Measurements from ENCODE around the gene INTS7.

The INTS7 gene

GRCh38 chr1:211915924-211916323 is 119.4 kb downstream of the INTS7 start:
- H3K9ac ChIP-seq (ENCODE audit: low read depth, low read length, poor library complexity, severe bottlenecking): no peak overlapping the region
- no peak for TF ChIP-seq EZH2phosphoT487 (IDR thresholded peaks at IDR 0.05; ENCODE audit: borderline replicate concordance)
- H3F3A ChIP-seq (ENCODE audit: low read depth): no peaks in the 10 kb centered on the region
- H3K4me1 ChIP-seq (ENCODE audit: insufficient read depth, low read length, poor library complexity, severe bottlenecking): peaks cover 4% of the 10 kb centered on the region
- H3K36me3 ChIP-seq (ENCODE audit: insufficient read depth, low read length): no peaks in the 10 kb centered on the region
- no peak overlapping the region for H3K4me2 ChIP-seq (ENCODE audit: low read depth, low read length, poor library complexity, severe bottlenecking)
- no peak overlapping the region for H2AFZ ChIP-seq (ENCODE audit: low read length)
- no peak overlapping the region for H3K4me3 ChIP-seq (ENCODE audit: low read length, poor library complexity, severe bottlenecking)
- H3K9me2 ChIP-seq (replicated peaks; ENCODE audit: low read depth, low read length): no peaks in the 10 kb centered on the region
- H4K20me1 ChIP-seq (ENCODE audit: insufficient read depth, low read length, poor library complexity, severe bottlenecking): no peaks in the 10 kb centered on the region
- H3K27me3 ChIP-seq (ENCODE audit: insufficient read depth, low read length, poor library complexity, severe bottlenecking): peaks cover 4% of the 10 kb centered on the region
- no peaks in the 10 kb centered on the region for H3K9me3 ChIP-seq (ENCODE audit: insufficient read depth, low read depth, low read length)
- H3K79me2 ChIP-seq (ENCODE audit: insufficient read depth, low read length): no peaks in the 10 kb centered on the region

- Histone ChIP-seq H3K79me2 (ENCODE audit: insufficient read depth, low read length) (no peaks in the 10 kb centered on the region), H3K27me3 (ENCODE audit: insufficient read depth, low read length, poor library complexity, severe bottlenecking) (peaks cover 4% of the 10 kb centered on the region), H3K9me2 (replicated peaks; ENCODE audit: low read depth, low read length) (no peaks in the 10 kb centered on the region), H2AFZ (ENCODE audit: low read length) (no peak overlapping the region), H3K4me3 (ENCODE audit: low read length, poor library complexity, severe bottlenecking) (no peak overlapping the region), H3F3A (ENCODE audit: low read depth) (no peaks in the 10 kb centered on the region), H3K9ac (ENCODE audit: low read depth, low read length, poor library complexity, severe bottlenecking) (no peak overlapping the region), H3K4me2 (ENCODE audit: low read depth, low read length, poor library complexity, severe bottlenecking) (no peak overlapping the region), H3K36me3 (ENCODE audit: insufficient read depth, low read length) (no peaks in the 10 kb centered on the region), H3K9me3 (ENCODE audit: insufficient read depth, low read depth, low read length) (no peaks in the 10 kb centered on the region), H4K20me1 (ENCODE audit: insufficient read depth, low read length, poor library complexity, severe bottlenecking) (no peaks in the 10 kb centered on the region), H3K4me1 (ENCODE audit: insufficient read depth, low read length, poor library complexity, severe bottlenecking) (peaks cover 4% of the 10 kb centered on the region)
- TF ChIP-seq EZH2phosphoT487 (IDR thresholded peaks at IDR 0.05; ENCODE audit: borderline replicate concordance) (no peak), CTCF (conservative IDR thresholded peaks at IDR 0.05; ENCODE audit: low read length) (no peak)
Observed at GRCh38 chr1:211912844-211913432, 122.4 kb downstream of the INTS7 start.

GRCh38 chr1:211912038-211912437 is 123.3 kb downstream of the INTS7 start:
- TF ChIP-seq EZH2phosphoT487 (IDR thresholded peaks at IDR 0.05; ENCODE audit: borderline replicate concordance): no peak
- TF ChIP-seq CTCF (conservative IDR thresholded peaks at IDR 0.05; ENCODE audit: low read length): no peak
- Histone ChIP-seq H3K79me2 (ENCODE audit: insufficient read depth, low read length) (no peaks in the 10 kb centered on the region), H3K9ac (ENCODE audit: low read depth, low read length, poor library complexity, severe bottlenecking) (no peak overlapping the region), H3K4me2 (ENCODE audit: low read depth, low read length, poor library complexity, severe bottlenecking) (no peak overlapping the region), H3K9me3 (ENCODE audit: insufficient read depth, low read depth, low read length) (no peaks in the 10 kb centered on the region), H3F3A (ENCODE audit: low read depth) (no peaks in the 10 kb centered on the region), H3K4me1 (ENCODE audit: insufficient read depth, low read length, poor library complexity, severe bottlenecking) (peaks cover 4% of the 10 kb centered on the region), H3K4me3 (ENCODE audit: low read length, poor library complexity, severe bottlenecking) (no peak overlapping the region), H3K9me2 (replicated peaks; ENCODE audit: low read depth, low read length) (no peaks in the 10 kb centered on the region), H2AFZ (ENCODE audit: low read length) (no peak overlapping the region), H4K20me1 (ENCODE audit: insufficient read depth, low read length, poor library complexity, severe bottlenecking) (no peaks in the 10 kb centered on the region), H3K27me3 (ENCODE audit: insufficient read depth, low read length, poor library complexity, severe bottlenecking) (peaks cover 4% of the 10 kb centered on the region), H3K36me3 (ENCODE audit: insufficient read depth, low read length) (no peaks in the 10 kb centered on the region)

GRCh38 chr1:211910913-211911485 is 124.4 kb downstream of the INTS7 start:
- H3K36me3 ChIP-seq (ENCODE audit: insufficient read depth, low read length): no peaks in the 10 kb centered on the region
- H4K20me1 ChIP-seq (ENCODE audit: insufficient read depth, low read length, poor library complexity, severe bottlenecking): no peaks in the 10 kb centered on the region
- no peaks in the 10 kb centered on the region for H3K79me2 ChIP-seq (ENCODE audit: insufficient read depth, low read length)
- H3K9me2 ChIP-seq (replicated peaks; ENCODE audit: low read depth, low read length): no peaks in the 10 kb centered on the region
- H3K4me2 ChIP-seq (ENCODE audit: low read depth, low read length, poor library complexity, severe bottlenecking): no peak overlapping the region
- H3K27me3 ChIP-seq (ENCODE audit: insufficient read depth, low read length, poor library complexity, severe bottlenecking): peaks cover 4% of the 10 kb centered on the region
- peaks cover 4% of the 10 kb centered on the region for H3K4me1 ChIP-seq (ENCODE audit: insufficient read depth, low read length, poor library complexity, severe bottlenecking)
- H3K9me3 ChIP-seq (ENCODE audit: insufficient read depth, low read depth, low read length): no peaks in the 10 kb centered on the region
- no peaks in the 10 kb centered on the region for H3F3A ChIP-seq (ENCODE audit: low read depth)
- TF ChIP-seq EZH2phosphoT487 (IDR thresholded peaks at IDR 0.05; ENCODE audit: borderline replicate concordance): no peak
- TF ChIP-seq CTCF (conservative IDR thresholded peaks at IDR 0.05; ENCODE audit: low read length): no peak
- H3K4me3 ChIP-seq (ENCODE audit: low read length, poor library complexity, severe bottlenecking): no peak overlapping the region
- no peak overlapping the region for H3K9ac ChIP-seq (ENCODE audit: low read depth, low read length, poor library complexity, severe bottlenecking)
- no peak overlapping the region for H2AFZ ChIP-seq (ENCODE audit: low read length)
